Glomerular visceral epithelial cell (primary cell): Measurements from ENCODE around the gene FBXL17.

ENCODE experiments used
- DNase-seq: peaks from one replicate; pipeline ENCODE4 v3.0.0-alpha.2; 2016; ENCODE audit errors: extremely low spot score

FBXL17 gene

DNA sequence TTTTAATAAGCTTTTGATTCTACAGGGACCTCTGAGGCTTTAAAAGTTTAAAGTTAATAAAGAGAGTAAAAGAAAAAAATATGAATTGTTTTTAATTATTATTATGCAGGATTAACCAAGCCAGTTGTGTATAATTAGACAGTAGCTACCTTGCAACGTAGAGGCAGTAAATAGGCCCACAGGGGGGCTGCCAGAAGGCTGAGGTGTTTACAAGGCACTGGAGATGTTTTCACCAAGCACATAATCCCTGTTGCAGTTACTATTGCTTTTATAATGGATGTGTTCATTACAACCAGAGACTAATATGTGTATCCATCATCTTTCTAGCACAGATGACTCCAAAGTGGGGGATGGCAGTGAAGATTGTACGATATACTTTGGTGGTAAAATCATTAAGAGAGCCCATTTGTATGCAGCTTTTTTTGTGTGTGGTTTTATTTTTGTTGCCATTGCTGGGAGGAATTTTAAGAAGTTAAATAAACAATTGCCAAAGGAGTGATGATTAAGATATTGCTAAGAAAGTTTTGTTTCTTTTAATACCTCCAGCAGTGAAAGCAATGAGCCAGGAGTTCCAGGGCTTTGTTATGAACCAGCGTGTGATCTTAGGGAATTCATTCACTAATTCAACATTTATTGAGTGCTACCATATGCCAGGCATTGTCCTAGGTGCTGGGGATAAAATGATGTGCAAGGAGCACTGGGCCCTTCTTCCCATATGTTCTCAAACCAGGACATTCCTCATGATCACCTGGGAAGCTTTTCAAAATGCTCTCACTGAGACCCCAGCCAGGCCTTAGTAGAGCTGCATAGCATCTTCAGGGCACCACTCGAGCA, 572.5 kb downstream of the FBXL17 start:
- DNase-seq, result no peak
